T-helper 9 cell (primary cell): Measurements from ENCODE around the gene SLC22A14.
"Not testable (repeated sequence)": the region's sequence is repeated elsewhere in the genome, so short reads cannot be mapped to it uniquely, and the experiment has no call there.

Experiments
- DNase-seq: peaks from one replicate; pipeline ENCODE4 v3.0.0-alpha.2; 2020

Gene SLC22A14

DNA sequence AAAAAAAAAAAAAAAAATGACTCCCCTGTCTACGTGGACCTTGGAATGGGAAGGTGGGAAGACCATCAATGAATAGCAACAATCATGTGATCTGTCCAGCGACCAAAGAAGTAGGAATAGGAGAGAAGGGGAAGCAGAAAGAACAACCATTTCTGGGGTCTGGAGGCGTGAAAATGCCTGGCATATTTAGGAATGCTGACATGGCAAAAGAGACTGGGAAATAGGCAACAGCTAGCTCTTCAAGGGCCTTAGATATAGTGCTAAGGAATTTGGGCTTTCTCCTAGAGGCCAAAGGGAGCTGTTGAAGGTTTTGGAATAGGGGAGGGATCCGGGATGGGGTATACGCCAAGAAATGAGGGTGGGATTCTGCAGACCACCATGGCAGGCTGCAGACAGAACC lies 10.5 kb upstream of the SLC22A14 start:
- DNase-seq: no peak

DNA sequence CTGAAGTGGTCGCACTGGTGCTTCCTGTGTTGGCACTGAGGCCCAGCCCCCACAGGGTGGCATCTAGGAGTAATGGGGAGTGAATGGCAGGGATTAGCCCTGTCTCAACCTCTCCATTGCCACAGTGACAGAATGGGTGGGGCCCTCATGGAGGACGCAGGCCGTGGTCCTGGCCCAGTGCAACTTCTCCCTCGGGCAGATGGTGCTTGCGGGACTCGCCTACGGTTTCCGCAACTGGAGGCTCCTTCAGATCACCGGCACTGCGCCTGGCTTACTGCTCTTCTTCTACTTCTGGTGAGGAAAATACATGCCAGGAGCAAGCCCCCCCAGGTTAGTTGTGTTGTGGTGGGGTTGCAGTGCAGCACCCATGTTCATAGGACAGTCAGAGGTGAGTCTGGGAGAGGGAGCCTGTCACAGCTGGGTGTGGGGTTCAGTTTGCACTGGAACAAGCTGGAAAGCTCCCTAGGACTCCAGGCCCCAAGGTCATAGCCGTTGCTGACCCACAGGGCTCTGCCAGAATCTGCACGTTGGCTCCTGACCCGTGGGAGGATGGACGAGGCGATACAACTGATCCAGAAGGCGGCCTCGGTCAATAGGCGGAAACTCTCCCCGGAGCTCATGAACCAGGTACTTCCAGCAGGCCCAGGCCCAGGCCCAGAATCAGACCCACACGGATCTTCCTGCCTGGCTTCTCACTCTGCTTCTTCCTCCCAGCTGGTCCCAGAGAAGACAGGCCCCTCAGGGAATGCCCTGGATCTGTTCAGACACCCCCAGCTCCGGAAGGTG lies 7.0 kb upstream of the SLC22A14 start:
- no peak for DNase-seq

DNA sequence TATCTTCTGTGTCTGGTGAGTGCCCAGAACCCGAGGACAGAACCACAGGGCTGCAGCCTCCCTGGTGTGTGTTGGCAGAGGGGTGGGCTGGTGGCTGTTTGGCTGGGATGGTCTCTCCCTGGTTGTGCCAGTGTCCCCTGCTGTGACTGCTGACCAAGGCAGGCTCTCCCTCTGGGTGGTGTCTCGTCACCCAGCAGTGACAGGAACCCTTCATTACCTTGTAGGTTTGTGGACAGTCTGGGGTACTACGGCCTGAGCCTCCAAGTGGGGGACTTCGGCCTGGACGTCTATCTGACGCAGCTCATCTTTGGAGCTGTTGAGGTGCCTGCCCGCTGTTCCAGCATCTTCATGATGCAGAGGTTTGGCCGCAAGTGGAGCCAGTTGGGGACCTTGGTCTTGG lies 6.4 kb upstream of the SLC22A14 start:
- no peak for DNase-seq

DNA sequence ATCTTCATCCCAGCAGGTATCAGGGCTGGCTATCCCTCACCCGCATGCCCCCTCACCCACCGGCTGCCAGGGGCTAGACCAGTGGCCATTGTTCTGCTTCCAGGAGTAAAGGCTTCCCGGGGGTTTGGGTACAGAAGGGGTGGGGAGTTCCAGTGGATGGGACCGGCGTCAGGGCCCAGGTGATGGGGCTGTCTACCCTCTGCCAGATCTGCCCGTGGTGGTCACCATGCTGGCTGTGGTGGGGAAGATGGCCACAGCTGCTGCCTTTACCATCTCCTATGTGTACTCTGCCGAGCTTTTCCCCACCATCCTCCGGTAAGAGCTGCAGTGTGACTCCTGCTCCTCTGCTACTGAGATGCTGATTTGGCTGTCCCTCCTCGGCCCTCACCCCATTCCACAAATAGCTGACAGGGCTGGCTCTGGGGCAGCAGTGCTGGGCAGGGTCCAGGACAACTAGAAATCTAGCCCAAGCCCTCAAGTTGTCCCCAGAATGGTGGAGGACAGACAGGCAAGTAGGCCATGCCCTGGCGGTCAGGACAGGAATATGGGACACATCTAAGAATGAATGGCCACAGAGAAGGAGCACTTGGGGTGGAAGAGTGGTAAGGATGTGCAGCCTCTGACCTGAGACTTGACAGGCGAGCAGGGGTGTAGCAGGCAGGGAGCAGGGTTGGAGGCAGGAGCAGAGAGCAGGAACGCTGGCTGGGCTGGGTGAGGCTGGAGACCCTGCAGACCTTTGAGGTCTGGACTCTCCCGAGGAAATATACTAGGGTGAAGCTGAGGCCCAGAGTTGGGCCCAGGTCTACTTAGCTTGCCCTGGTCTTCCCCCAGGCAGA lies 5.8 kb upstream of the SLC22A14 start:
- no peak for DNase-seq

DNA sequence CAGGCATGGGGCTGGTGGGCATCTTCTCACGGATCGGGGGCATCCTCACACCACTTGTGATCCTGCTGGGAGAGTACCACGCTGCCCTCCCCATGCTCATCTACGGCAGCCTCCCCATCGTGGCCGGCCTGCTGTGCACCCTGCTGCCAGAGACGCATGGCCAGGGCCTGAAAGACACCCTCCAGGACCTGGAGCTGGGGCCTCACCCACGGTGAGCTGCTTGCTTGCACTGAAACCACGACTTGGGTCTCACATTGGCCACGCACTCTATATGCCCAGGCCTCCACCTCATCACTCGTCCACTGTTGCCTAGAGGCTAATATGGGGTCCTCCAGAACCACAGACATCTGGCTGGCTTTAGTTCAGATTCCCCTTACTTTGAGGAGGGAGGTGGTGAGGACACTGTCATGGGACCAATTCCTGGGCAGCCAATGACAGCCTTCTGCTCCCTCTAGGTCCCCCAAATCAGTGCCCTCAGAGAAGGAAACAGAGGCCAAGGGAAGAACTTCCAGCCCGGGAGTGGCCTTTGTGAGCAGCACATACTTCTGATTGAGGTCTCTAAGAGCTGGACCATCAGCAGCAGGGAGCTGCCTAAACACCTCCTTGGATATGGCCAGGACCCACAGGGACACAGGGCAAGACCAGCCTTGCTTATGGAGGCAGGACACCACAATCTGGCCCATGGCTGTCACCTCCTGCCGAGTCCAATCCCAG lies 5.0 kb upstream of the SLC22A14 start:
- DNase-seq: no peak

GRCh38 chr3:38278841-38279240 lies 3.3 kb upstream of the SLC22A14 start:
- no peak for DNase-seq

- DNase-seq: no peak
These were observed 2.0 kb downstream of the SLC22A14 start for GRCh38 chr3:38283810-38284755.

DNA sequence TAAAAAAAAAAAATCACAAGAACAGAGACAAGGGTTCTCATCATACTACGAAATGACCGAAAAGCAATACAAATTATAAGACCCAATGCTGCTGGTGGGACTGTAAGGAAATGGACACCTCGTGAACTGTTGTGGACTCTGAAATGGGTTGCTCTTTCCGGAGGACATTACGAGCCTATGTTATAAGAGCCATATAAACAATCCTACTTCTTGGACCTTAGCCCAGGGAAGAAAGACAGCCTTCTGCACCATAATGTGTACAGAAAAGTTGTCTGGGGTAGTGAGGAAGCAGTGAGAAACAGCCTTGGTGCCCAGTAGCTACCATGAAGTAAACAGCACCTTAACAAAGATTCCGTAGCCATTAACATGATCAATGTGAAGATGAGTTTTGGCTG lies 2.7 kb downstream of the SLC22A14 start:
- no peak for DNase-seq

GRCh38 chr3:38289286-38290217 lies 7.5 kb downstream of the SLC22A14 start:
- not testable (repeated sequence) for DNase-seq

- not testable (repeated sequence) for DNase-seq
These were observed 15.0 kb downstream of the SLC22A14 start for GRCh38 chr3:38297053-38297452.

- DNase-seq: no peak
These were observed 15.4 kb downstream of the SLC22A14 start for GRCh38 chr3:38297537-38297936.

DNA sequence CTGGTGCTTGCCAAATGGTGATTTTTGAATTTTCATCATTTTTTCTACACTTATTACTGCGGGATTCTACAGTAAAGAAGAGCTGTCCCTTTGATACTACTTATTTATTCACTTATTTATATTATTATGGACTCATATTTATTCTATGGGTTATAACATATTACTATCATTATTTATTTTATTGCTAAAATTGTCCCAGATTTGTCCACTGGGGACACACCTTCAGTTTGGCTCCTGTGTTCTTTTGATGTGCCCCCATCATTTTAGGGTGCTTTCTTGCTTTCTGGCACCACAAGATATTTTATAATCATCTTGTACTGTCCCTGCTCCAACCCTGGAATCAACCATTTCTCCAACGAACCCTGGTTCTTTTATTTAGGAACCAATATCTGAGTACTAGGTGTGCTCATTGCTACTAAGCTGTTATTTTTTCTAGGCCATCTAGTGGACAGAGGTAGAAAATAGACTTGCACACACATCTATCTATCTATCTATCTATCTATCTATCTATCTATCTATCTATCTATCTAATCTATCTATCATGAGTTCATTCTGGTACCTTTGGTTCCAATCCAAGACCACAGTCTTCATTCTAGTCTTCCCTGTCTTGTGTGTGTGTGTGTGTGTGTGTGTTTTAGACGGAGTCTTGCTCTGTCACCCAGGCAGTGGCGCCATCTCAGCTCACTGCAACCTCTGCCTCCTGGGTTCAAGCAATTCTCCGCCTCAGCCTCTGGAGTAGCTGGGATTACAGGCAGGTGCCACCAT lies 16.0 kb downstream of the SLC22A14 start:
- no peak for DNase-seq

GRCh38 chr3:38306941-38307340 lies 24.8 kb downstream of the SLC22A14 start:
- no peak for DNase-seq

DNA sequence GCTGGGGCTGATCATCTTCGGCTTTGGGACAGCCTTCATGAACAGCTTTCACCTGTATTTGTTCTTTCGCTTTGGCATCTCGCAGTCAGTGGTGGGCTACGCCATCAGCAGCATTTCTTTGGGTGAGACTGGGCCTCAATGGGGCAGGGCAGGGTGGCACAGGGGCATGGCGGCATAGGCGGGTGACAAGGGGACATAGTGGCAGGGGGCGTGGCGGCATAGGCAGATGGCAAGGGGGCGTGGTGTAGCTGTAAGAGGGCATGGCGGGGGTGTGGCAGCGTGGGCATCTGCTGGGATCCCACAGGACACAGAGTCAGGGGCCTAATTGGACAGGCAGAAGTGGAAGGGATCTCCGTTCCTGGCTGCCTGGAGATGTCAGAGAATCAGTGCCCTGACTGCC lies 25.5 kb downstream of the SLC22A14 start:
- no peak for DNase-seq

DNA sequence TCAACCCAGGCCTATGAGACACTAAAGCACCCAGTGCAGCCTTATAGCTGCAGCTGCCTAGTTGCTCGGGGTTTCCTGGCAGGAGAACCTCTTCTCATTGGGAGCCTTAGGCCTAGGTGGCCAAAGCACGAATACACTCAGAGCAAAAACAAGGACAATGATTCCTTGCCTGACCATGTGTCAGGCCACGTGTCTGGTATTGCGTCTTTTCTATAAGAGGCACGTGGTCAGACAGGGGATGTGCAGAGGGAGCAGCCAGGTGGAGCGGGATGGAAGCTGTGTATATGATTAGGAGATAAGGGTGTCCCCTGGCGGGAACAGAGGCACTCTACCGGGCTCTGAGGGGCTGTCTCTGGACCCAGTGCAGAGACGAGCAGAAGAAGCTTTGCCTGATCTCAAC lies 26.4 kb downstream of the SLC22A14 start:
- DNase-seq: no peak

DNA sequence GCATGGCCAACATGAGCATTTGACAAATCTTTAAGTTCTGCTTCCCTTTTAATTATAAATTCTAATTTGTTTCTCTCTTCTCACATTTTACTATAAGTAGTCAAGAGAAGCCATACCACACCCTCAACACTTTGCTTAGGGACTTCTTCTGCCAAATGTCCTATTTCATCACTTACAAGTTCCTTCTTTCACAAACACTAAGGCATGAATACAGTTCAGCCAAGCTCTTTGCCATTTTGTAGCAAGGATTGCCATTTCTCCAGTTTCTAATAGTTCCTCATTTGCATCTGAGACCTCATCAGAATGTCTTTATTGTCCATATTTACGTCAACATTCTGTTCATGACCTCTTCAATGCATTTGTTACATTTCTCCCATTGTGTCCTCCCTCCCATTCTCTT lies 29.4 kb downstream of the SLC22A14 start:
- DNase-seq: no peak

- DNase-seq: no peak
These were observed 29.8 kb downstream of the SLC22A14 start for GRCh38 chr3:38311941-38312340.

DNA sequence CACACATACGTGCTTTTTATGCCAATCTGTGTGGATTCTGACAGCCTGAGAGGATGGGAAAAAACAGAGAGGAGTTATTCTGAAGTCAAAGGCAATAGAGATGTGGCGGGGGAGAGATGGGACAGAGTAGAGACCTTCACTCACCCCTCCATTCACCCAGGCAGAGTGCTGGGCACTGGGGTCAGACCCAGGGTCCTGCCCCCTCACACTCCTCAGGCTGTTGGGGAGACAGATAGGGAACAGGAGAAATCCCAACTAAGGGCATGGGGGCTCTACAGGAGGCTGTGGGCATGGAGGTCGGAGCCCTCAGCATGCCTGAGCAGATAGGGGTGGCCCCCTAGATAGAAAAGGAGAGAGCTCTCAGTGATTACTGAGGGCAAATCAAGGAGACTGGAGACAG lies 30.3 kb downstream of the SLC22A14 start:
- DNase-seq: no peak

GRCh38 chr3:38313263-38313662 lies 31.2 kb downstream of the SLC22A14 start:
- no peak for DNase-seq

- no peak for DNase-seq
These were observed 31.6 kb downstream of the SLC22A14 start for GRCh38 chr3:38313695-38314094.
